Measurements from ENCODE around the gene UBTF.

UBTF gene

DNA sequence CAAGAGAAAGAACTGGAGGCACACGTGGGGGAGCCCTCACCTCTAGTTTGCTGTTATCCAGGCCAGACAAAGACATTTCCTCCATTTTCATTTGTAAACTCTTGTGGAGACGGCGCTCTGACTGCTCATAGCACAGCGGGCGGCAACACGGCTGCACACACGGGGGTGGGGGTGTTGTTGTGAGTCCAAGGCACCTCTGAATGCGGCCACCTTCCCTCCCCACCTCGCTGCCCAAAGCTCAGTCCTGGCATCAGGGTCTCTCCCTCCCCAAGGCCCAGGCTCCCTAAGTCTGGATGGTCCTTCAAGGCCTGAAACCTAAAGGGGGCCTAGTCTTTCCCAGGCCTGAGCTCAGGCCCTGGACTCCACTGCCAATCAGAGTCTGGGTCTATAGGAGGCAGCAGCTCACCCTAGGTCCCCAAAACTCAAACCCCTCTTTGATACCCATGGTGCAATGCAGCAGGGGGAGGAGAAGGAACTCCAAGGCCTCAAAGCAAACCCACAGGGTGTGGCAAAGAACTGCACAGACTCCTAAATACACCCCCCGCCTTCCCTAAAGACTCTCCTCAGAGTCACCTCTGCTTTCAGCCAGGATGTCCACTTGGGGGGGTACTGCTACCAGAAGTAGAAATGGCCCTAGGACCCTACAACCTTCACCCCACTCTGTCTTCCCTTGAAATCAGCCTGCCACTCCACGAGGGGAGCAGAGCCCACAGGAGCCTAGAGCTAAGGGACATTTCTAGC, 21.3 kb downstream of the UBTF start:
- peak; percentile 39 for DNase-seq (ENCODE audit: low spot score)

GRCh38 chr17:44197107-44197506, 22.4 kb downstream of the UBTF start:
- DNase-seq (ENCODE audit: low spot score): no peak

- no peak for DNase-seq (ENCODE audit: low spot score)
Measured at GRCh38 chr17:44193326-44194084, 26.0 kb downstream of the UBTF start.

DNA sequence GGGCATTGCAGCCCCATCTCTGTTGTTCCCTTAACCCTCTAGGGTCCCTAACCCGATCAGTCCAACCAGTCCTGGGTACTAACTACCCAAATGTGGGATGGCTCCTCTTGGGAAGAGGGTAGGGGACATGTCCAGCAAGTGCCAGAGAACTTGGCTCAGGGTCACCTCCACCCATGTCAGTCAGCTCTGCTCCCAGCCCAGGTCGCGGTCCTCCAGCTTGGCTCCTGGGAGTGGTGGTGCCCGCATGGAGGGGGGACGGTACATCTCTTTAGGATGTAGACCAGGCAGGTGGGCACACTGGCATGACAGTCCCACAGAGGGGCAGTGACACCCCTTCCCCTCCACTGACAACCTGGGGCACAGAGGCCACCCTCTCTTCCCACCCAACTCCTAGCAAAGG, 26.7 kb downstream of the UBTF start:
- DNase-seq (ENCODE audit: low spot score): no peak

DNA sequence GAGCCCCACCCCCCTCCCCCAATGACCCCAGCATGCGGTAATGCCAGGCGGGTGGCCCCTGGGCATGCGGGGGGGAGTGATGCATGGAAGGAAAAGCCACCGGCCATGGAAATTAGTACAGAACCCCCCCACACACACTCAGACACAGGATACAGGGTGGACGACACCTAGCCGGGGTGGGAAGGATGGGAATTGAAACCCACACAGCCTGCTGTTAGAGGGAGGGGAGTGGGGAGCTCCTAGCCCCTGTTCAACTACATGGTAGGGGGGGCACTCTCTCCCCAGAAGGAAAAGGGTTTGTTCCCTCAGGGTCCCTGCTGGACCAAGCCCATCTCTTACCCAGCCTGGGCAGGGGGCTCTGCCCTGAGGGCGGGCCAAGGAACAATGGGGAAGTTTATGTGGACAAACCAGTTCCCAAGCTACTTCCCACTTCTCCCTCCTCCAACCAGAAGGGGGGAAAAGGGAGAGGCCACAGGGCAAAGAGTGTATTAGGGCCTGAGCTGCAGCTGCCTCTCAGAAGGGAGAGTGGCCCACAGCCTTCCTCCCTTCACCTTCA, 27.5 kb downstream of the UBTF start:
- DNase-seq (ENCODE audit: low spot score): no peak

- DNase-seq (ENCODE audit: low spot score): no peak
Measured at GRCh38 chr17:44191369-44191768, 28.1 kb downstream of the UBTF start.

DNA sequence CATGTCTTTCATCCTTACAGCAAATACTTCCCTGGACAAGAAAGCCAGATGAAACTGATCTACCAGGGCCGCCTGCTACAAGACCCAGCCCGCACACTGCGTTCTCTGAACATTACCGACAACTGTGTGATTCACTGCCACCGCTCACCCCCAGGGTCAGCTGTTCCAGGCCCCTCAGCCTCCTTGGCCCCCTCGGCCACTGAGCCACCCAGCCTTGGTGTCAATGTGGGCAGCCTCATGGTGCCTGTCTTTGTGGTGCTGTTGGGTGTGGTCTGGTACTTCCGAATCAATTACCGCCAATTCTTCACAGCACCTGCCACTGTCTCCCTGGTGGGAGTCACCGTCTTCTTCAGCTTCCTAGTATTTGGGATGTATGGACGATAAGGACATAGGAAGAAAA, 29.0 kb downstream of the UBTF start:
- no peak for DNase-seq (ENCODE audit: low spot score)

DNA sequence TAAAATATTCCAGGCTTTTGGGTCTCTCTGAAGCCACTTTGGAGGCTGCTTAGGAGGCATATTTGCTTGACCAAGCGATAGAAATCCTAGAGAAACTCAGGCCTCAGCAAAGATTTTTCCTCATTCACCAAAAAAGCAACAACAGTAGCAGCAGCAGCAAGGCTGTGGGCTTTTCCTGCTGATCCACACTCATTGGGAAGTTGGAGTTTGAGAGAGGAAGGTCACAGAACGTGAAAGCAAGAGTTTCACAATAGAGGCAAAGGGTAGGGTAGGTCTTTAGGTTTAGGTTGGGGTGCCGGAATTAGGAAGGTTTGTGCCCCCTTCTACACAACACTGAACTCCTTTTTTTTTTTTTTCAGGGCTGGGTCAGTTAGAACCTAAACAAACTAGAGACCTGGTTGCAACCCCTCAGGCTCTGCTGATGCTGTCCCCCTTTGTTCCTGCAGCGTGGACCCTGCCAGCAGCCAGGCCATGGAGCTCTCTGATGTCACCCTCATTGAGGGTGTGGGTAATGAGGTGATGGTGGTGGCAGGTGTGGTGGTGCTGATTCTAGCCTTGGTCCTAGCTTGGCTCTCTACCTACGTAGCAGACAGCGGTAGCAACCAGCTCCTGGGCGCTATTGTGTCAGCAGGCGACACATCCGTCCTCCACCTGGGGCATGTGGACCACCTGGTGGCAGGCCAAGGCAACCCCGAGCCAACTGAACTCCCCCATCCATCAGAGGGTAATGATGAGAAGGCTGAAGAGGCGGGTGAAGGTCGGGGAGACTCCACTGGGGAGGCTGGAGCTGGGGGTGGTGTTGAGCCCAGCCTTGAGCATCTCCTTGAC, 30.7 kb downstream of the UBTF start:
- no peak for DNase-seq (ENCODE audit: low spot score)

- DNase-seq (ENCODE audit: low spot score): no peak
Measured at GRCh38 chr17:44187131-44187899, 32.2 kb downstream of the UBTF start.

DNA sequence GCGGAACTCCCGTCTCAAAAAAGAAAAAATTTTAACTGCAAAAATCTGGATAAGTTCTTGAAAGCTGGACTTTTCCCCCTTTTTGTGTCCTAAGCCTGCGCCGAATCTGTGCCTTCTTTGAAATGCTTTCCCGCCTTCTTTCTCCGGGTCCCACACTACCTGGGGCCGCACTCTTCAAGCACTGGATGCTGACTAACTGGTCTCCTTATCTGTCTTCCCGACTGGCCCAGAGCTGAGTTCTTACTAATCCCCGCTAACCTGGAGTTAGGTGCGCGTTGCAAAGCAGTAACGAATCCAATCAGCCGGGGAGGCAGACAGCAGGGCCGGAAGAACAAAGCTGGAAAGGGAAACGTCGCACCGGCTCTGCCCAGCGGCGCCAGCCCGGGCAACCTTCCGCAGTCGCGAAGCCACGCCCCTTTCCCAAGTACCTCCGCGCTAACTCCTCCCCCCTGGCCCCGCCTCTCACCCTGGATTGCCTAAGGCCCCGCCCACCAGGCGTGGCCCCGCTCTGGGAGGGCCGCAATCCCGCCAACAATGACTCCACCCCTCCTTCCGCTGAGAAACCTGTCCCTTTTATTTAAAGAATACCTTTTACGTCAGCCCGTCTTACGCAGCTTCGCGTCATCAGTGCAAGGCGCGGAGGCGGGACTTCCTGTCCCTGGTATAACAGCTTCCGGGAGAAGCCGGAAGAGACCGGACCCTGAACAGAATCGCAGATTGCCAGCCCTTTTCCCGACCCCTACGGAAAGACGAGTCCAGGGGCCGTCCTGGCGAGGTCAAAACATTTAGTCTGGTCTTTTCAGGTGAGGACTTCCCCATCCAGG, 33.0 kb downstream of the UBTF start, which contains the start of gene TMUB2:
Gene TMUB2 (plus strand): TSS at position 666 of the 824 bp plus-strand sequence. CDS start 737 bp downstream, outside the sequence.
- peak; percentile 100 for DNase-seq (ENCODE audit: low spot score)

DNA sequence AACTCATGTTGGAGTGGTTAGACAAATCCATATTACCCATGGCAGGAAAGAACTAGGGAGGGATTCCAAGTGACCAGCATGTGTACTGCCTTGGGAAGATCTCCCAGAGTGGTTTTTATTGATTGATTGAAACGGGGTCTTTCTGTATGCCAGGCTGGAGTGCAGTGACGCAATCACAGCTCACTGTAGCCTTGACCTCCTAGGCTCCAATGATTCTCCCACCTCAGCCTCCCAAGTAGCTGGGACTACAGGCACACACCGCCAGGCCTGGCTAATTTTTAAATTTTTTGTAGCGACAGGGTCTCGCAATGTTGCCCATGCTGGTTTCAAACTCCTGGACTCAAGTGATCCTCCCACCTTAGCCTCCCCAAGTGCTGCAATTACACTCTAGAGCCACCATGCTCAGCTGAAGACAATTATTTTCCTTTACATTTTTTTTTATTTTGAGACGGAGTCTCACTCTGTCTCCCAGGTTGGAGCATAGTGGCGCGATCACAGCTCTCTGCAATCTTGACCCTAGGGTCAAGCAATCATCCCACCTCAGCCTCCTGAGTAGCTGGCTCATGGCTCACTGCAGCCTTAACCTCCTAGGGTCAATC, 35.2 kb downstream of the UBTF start:
- DNase-seq (ENCODE audit: low spot score): no peak

DNA sequence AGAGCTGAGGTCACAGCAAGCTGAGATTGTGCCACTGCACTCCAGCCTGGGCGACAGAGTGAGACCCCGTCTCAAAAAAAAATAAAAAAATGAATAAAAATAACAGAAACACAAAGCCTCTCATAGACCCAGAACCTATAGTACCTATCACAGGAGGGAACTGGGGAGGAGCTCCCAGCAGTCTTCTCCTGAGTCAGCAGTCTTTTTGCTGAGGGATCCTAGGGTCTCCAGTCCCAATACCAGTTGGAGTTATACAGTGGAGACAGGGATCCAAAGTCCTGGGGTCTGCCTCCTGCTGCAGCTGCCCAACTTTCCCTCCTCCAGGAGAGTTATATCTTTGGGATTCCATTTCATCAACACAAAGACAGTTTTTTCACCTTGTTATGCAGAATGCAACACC, 36.5 kb downstream of the UBTF start:
- no peak for DNase-seq (ENCODE audit: low spot score)

GRCh38 chr17:44178133-44178532, 41.3 kb downstream of the UBTF start:
- no peak for DNase-seq (ENCODE audit: low spot score)

DNA sequence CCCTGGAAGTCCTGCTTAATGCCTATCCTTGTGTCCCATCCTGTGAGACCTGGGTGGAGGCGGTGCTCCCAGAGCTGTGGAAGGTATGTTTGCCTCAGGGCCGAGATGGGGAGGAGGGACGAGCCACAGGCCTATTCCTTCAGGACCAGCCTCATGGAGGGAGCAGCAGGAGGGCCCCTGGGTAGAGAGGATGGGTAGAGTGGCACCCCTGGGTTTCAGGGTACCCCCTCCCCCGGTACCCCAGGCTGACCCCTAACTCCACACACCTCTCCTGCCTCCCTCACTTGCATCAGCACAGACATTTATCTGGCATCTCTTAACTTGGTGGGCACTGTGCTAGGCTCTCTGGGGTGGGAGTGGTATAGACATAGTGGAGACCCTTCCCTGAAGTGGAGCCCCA, 41.8 kb downstream of the UBTF start:
- no peak for DNase-seq (ENCODE audit: low spot score)

DNA sequence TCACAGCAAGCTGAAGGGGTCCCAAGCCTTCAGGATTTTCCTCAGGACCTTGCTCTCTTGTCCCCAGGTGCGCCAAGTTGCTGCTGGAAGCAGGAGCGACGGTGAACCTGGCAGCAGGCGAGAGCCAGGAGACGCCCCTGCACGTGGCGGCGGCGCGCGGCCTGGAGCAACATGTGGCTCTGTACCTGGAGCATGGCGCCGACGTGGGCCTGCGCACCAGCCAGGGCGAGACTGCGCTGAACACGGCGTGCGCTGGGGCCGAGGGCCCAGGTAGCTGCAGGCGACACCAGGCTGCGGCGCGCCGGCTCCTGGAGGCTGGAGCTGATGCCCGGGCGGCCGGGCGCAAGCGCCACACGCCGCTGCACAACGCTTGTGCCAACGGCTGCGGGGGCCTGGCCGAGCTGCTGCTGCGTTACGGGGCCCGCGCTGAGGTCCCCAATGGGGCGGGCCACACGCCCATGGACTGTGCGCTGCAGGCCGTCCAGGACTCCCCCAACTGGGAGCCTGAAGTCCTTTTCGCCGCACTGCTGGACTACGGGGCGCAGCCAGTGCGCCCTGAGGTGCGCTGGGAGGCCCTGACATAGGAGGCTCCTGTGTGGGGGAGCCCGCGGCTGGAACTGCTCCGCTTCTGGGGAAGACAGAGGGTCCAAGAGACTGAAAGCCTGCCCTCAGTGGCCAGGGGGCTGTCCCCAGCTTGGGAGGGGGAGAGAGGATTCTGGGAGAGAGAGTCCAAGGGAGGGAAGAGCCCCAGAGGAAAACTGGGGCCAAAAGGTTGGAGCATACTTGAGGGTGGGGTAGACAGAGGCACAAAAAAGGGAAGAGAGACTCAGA, 42.6 kb downstream of the UBTF start:
- no peak for DNase-seq (ENCODE audit: low spot score)

GRCh38 chr17:44176257-44176656, 43.2 kb downstream of the UBTF start:
- DNase-seq (ENCODE audit: low spot score): no peak

DNA sequence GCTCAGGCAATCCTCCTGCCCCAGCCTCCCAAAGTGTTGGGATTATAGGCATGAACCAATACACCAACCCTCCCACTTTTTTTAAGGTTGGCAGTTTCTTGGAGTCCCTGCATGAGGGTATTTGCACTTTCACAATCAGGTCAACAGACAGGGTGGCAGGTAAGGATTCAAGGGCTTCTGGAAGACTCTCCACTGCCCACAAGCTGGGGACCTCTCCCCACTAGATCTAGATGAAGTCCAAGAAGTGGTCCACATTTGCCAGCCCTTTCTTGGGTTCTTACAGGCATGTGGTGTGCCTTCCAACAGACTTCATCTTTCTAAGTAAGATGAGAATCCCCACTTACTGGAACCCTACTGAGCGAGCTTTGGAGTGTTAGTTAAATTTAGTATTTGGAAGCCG, 45.0 kb downstream of the UBTF start:
- no peak for DNase-seq (ENCODE audit: low spot score)

DNA sequence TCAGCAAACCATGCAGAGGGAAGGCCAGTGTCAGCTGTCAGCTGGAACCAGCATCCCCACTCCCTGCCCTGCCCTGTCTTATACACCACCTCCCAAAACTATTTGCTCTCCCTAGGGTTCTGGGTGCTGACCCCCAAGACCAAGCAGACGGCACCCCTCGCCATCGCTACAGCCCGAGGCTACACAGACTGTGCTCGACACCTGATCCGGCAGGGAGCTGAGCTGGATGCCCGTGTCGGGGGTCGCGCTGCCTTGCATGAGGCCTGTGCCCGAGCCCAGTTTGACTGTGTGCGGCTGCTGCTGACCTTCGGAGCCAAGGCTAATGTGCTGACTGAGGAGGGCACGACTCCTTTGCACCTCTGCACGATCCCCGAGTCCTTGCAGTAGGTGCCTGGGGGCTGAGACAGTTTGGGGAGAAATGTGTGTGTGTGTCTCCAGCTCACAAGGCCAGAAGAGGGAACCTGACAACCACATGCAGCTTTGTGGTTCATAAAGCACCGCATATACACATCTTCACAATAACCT, 47.5 kb downstream of the UBTF start:
- no peak for DNase-seq (ENCODE audit: low spot score)

Data from SW480 (cell line).